GM21515 (cell line): ENCODE measurements around the gene GLI3.

Experiments used
- ATAC-seq: cut with Tn5 transposase; IDR thresholded peaks from one replicate; pipeline ENCODE4 v1.9.1; 2021; ENCODE audit not compliant: unreplicated experiment

Gene GLI3

GRCh38 chr7:42107484-42108240 is 129.3 kb downstream of the GLI3 start:
- no peak for ATAC-seq

GRCh38 chr7:42106562-42106961 is 130.4 kb downstream of the GLI3 start:
- no peak for ATAC-seq

DNA sequence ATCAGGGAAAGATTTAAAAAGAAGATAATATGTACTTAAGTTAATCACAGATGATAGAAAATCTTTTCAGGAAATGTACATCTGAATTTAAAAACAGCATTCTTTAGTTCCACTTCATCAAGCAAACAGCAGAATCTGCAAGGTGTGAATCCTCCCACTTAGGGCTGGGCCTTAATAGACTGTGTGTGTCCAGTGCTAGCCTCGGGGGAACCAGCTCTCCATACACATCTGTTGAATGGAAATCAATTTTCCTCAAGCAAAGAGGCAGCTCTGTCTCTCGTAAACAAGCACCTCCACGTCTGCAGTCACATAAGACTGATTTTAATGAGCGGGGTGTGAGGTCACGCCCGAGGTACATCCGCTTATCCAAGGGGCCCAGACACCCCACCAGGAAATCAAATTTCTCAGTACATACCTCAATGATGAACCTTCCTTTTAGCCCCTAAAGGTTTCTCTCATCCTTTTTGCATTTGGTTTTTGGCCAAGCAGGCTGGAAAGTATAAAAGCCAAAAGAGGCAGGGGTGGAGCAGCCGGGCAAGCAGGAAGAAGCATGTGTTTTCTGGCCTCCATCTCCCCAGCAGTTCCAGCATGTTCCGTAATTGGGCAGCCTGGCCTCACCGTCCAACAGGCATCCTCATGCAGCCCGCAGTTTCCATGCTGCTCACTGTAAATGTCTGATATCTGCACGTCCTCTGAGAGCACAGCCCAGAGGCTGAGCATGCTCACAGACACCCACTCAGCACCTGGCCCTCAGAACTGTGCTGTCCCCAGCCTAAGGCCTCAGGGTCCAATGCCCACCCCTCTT is 131.3 kb downstream of the GLI3 start:
- no peak for ATAC-seq

- no peak for ATAC-seq
Observed at GRCh38 chr7:42104694-42105093, 132.3 kb downstream of the GLI3 start.

GRCh38 chr7:42104231-42104630 is 132.8 kb downstream of the GLI3 start:
- no peak for ATAC-seq

- no peak for ATAC-seq
Observed at GRCh38 chr7:42103456-42103855, 133.6 kb downstream of the GLI3 start.

- ATAC-seq: no peak
Observed at GRCh38 chr7:42103020-42103419, 134.0 kb downstream of the GLI3 start.

GRCh38 chr7:42102301-42102700 is 134.7 kb downstream of the GLI3 start:
- no peak for ATAC-seq

DNA sequence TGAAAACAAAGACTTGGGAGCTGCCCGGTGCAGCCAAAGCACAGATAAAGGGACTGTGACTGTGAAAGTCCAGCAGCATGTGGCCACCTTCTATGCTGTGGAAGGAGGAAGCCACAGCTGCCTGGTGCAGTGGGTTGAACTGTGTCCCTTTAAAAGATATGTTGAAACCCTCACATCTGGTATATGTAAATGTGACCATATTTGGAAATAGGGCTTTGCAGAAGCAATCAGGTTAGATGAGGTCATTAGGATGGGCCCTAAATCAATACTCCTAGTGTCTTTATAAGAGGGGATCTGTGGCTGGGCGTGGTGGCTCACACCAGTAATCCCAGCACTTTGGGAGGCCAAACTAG is 136.9 kb downstream of the GLI3 start:
- no peak for ATAC-seq

GRCh38 chr7:42099470-42100155 is 137.4 kb downstream of the GLI3 start:
- ATAC-seq: no peak

DNA sequence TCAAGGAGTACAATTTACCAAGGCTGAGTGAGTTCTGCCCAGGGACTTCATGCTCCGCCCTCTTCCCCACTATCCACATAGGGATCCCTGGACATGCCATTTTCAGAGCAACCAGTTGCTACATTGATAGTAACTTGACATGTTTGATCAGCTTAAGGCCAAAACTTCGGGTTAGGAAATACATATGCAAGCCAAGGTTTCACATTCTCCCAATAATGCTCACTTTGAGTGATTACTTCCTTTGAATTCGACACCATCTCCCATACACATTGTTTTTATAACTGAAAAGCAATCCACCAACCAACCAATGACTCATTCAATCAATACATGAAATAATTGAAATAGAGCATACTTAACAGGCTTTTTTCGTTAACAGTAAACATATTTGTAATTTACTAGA is 137.9 kb downstream of the GLI3 start:
- ATAC-seq: no peak

DNA sequence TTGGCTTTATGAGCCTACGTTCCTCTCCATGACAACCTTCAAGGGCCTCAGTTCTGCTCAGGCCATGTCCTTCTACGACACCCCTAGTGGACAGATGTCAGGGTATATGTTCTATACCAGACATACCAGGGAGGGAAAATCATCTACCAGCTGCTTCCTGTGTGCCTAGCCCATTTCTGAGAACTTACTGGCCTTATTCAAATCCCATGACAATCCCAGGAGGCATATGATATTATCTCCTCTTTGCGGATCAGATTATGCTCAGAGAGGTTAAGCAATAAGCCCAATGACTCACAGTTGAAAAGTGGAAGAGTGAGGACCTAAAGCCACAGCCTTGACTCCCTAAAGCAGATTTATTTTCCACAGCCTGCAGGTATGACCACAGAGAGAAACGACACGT is 139.3 kb downstream of the GLI3 start:
- ATAC-seq: no peak

GRCh38 chr7:42096681-42097561 is 140.1 kb downstream of the GLI3 start:
- ATAC-seq: no peak

DNA sequence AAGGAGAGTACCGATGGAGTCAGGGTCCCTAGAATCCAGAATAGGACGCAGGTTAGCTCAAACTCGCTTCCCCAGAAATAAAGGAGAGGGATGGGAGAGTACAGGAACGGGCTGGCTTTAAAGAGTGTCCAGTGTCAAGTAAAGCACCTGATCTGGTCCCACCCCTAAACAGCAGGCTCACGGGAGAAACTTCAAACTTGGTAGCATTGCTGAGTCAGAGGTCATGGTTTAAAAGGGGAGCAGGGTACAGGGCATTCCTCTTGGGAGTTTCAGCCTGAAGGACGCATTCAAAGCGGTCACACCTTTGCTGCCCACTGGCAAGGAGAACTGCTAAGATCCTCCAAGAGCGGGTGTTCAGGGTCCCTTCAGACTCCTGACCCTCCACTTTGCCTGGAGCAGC is 140.7 kb downstream of the GLI3 start:
- no peak for ATAC-seq

- no peak for ATAC-seq
Observed at GRCh38 chr7:42095791-42096190, 141.2 kb downstream of the GLI3 start.

GRCh38 chr7:42093349-42093905 is 143.6 kb downstream of the GLI3 start:
- no peak for ATAC-seq

DNA sequence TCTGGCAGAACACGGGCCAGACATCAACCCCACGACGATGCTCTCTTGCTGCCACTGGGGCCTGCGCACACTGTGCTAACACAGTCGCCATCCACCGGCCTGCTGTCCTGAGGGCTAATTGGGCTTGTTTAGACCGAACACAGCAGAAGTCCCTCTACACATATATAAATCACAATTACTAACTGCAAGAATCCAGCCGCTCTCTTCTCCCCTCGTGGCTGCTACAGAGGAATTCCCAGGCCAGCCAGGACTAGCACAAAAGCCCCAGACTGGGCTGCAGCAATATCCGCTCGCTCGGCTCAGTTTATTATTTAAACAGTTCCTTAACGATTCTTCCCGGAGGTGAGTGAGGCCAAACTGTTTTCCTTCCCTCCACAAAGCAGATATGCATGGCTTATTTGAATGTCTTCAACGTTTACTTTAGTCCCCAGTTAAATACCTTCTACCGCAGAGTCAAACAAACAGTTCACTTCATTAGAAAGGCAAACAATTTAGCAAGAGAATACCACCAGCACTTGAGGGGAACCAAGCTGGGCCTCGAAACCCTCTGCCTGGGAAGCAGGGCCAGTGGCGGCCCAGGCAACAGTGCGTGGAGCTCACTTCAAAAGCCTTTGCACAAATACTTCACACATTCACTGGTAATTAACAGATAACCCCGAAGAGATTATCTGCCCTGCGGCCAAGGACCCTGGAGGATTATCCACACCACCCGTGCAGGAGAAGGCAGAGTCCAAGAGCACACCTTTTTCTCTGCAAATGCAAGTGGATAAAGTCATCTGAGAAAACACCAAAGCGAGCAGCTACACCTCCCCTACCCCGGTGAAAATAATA is 145.3 kb downstream of the GLI3 start:
- ATAC-seq: no peak

DNA sequence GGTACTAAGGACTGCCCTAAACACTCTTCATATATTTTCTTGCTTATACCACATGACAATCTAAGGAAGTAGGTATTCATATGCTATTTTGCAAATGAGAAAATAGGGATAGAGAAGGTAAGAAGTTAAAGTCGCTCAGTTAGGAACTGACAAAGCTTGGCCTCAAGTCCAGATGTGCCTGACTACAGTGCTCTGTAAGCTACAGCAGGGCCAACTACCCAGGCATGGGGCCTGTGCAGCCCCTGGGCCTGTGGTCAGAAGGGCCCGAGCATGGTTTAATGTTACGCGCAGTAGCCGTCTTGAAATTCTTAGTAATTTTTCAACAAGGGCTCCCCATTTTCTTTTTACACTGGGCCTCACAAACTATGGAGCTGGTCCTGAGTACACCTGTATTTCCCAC is 146.2 kb downstream of the GLI3 start:
- ATAC-seq: no peak

DNA sequence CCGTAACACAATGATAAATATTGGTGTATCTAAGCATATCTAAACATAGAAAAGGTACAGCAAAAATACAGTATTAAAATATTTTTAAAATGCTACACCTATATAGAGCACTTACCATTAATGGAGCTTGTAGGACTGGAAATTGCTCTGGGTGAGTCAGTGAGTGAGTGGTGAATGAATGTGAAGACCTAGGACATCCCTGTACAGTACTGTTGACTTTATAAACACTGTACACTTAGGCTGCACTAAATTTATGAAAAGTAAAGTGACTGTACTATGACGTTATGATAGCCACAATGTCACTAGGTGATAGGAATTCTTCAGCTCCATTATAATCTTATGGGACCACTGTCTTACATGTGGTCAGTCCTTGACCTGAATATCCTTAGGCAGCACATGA is 147.0 kb downstream of the GLI3 start:
- no peak for ATAC-seq

DNA sequence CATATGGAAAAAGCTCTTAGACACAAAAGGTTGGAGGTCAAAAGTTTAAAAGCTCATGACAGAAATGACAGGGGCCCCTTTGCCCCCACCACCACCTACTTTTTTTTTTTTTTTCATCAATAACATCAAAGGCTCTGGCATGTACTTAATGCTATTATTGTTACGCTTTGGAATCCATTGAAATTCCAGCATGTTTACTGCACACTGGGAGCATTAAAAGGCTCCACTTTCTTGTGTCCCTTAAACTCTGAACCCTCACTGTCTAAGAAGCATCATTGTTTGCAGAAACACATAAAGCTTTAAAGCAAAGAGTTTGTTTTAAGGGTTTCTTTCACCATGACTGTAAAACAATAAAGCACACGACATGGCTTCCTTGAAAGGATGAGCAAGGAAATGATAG is 149.4 kb downstream of the GLI3 start:
- no peak for ATAC-seq
